Measurements from ENCODE around the gene PRR36. TPM values are rescaled to one million over a fixed set of nuclear protein-coding genes. Genes with fewer than 3 reads are reported as not detected.
A peak's percentile ranks its signal among the peaks of the same experiment; 100 is the strongest.

PRR36 gene
- total RNA-seq, 2 experiments from 2014 or later, result 0.20 TPM; not detected in 1

- DNase-seq, result peak; percentile 75
- TF ChIP-seq CTCF (IDR thresholded peaks at IDR 0.05), result no peak
- ATAC-seq, result peak; percentile 50
- no peaks in the 10 kb centered on the region for H3K9me3 Mint-ChIP-seq
- peaks cover 18% of the 10 kb centered on the region for H3K4me1 Mint-ChIP-seq (ENCODE audit: low read depth)
- H3K36me3 Mint-ChIP-seq (ENCODE audit: low read depth), result peaks cover 15% of the 10 kb centered on the region
- POLR2A ChIA-PET, result interaction anchor here (0.9 to 1.5 kb wide), 3 partner anchors 10 to 16 kb away, joined by 3 to 13 read pairs (median 13); partner anchors contain the start of genes SNAPC2 and TGFBR3L
- intact Hi-C loops (cut with micrococcal nuclease), result no loop called here
- peak overlapping the region; percentile 89 for H3K4me3 Mint-ChIP-seq
- no peaks in the 10 kb centered on the region for H3K27me3 Mint-ChIP-seq
- CTCF ChIA-PET, result interaction anchor here (0.6 to 1.5 kb wide), 9 partner anchors 13 to 307 kb away, joined by 3 to 10 read pairs (median 4); partner anchors contain the start of genes CTXN1, SNAPC2 and TIMM44
- peak overlapping the region; percentile 91 for H3K27ac Mint-ChIP-seq
These were observed 30.2 kb upstream of the PRR36 start for GRCh38 chr19:7904074-7905020.

- peaks cover 15% of the 10 kb centered on the region for H3K36me3 Mint-ChIP-seq (ENCODE audit: low read depth)
- H3K4me3 Mint-ChIP-seq, result peak within 1 kb of the TSS; percentile 89
- peaks cover 18% of the 10 kb centered on the region for H3K4me1 Mint-ChIP-seq (ENCODE audit: low read depth)
- DNase-seq (peak; percentile 100), ATAC-seq (peak; percentile 92)
- POLR2A ChIA-PET, result interaction anchor here (0.9 to 1.6 kb wide), 4 partner anchors 11 to 21 kb away, joined by 3 to 13 read pairs (median 9); partner anchors contain the start of genes SNAPC2 and TGFBR3L
- intact Hi-C loops (cut with micrococcal nuclease), result no loop called here
- peak within 1 kb of the TSS; percentile 91 for H3K27ac Mint-ChIP-seq
- peak; percentile 54 for TF ChIP-seq CTCF (IDR thresholded peaks at IDR 0.05)
- CTCF ChIA-PET, result interaction anchor here (0.6 to 1.5 kb wide), 9 partner anchors 14 to 306 kb away, joined by 3 to 10 read pairs (median 4); partner anchors contain the start of genes CTXN1, SNAPC2 and TIMM44
- H3K27me3 Mint-ChIP-seq, result no peaks in the 10 kb centered on the region
- no peaks in the 10 kb centered on the region for H3K9me3 Mint-ChIP-seq
These were observed 29.3 kb upstream of the PRR36 start, which contains the start of gene MAP2K7 for GRCh38 chr19:7903244-7904073. MAP2K7 (plus strand) TSS chr19:7903877; CDS start chr19:7903945, 68 bp downstream.

- Mint-ChIP-seq H3K27me3 (no peaks in the 10 kb centered on the region), H3K4me3 (peak overlapping the region; percentile 86), H3K36me3 (ENCODE audit: low read depth) (peaks cover 15% of the 10 kb centered on the region), H3K9me3 (no peaks in the 10 kb centered on the region), H3K4me1 (ENCODE audit: low read depth) (peaks cover 18% of the 10 kb centered on the region), H3K27ac (peak overlapping the region; percentile 86)
- ATAC-seq (no peak), DNase-seq (no peak)
- CTCF ChIA-PET, result interaction anchor here (1.0 to 1.6 kb wide), 7 partner anchors 15 to 50 kb away, joined by 3 to 10 read pairs (median 4); partner anchors contain the start of genes SNAPC2 and TIMM44
- POLR2A ChIA-PET, result interaction anchor here (1.5 to 1.6 kb wide), 2 partner anchors 14 to 21 kb away, joined by 5 to 13 read pairs; no protein-coding TSS in a partner anchor
- intact Hi-C loops (cut with micrococcal nuclease), result no loop called here
- TF ChIP-seq CTCF (IDR thresholded peaks at IDR 0.05), result no peak
These were observed 28.6 kb upstream of the PRR36 start for GRCh38 chr19:7902796-7903243.

GRCh38 chr19:7901337-7901736 is 27.1 kb upstream of the PRR36 start:
- no peak for DNase-seq
- Mint-ChIP-seq H3K4me1 (ENCODE audit: low read depth) (peaks cover 18% of the 10 kb centered on the region), H3K9me3 (no peaks in the 10 kb centered on the region), H3K4me3 (no peak overlapping the region), H3K36me3 (ENCODE audit: low read depth) (peaks cover 15% of the 10 kb centered on the region), H3K27ac (no peak overlapping the region), H3K27me3 (no peaks in the 10 kb centered on the region)
- ChIA-PET POLR2A (interaction anchor here (0.7 to 1.8 kb wide), 5 partner anchors 14 to 81 kb away, joined by 3 to 5 read pairs (median 3); partner anchors contain the start of genes LRRC8E and TIMM44), CTCF (interaction anchor here (1.0 to 2.0 kb wide), 4 partner anchors 32 to 221 kb away, joined by 3 to 6 read pairs (median 4); partner anchors contain the start of gene TRAPPC5)
- TF ChIP-seq CTCF (IDR thresholded peaks at IDR 0.05), result no peak
- no peak for ATAC-seq
- intact Hi-C loops (cut with micrococcal nuclease), result no loop called here
